Keratinocyte (primary cell): Measurements from ENCODE around the gene SACM1L. TPM values are rescaled to one million over a fixed set of nuclear protein-coding genes. Genes with fewer than 3 reads are reported as not detected.
"Not testable (repeated sequence)": the region's sequence is repeated elsewhere in the genome, so short reads cannot be mapped to it uniquely, and the experiment has no call there.

Experiments
- DNase-seq: peaks from one replicate; pipeline ENCODE4 v3.0.0-alpha.2; 2011; ENCODE audit warnings: low read depth, missing footprints, low spot score
- FAIRE-seq: peaks from 2 replicates; lab custom pipeline; 2011; peaks lifted over from hg19 to GRCh38; lab: Jason Lieb, UNC
- H2AFZ ChIP-seq: 2 replicates; pipeline ENCODE4 v1.6.0; 2012; ENCODE audit warnings: low read length, control low read depth, inconsistent platforms; ENCODE audit not compliant: control insufficient read depth
- H3K27ac ChIP-seq: 2 replicates; pipeline ENCODE4 v1.5.1; 2011; ENCODE audit warnings: low read length; ENCODE audit not compliant: control insufficient read depth, insufficient read depth
- H3K27me3 ChIP-seq: 3 replicates; pipeline ENCODE4 v1.6.0; 2011; ENCODE audit warnings: low read length; ENCODE audit not compliant: control insufficient read depth, insufficient read depth; ENCODE audit errors: extremely low read depth
- H3K36me3 ChIP-seq, 2 experiments: 2 replicates in 1 of 2; 3 replicates in 1 of 2; pipeline ENCODE4 v1.5.1; 2011; ENCODE audit warnings: low read length in 2 of 2, mild to moderate bottlenecking in 1 of 2; ENCODE audit not compliant: control insufficient read depth in 2 of 2, insufficient read depth in 2 of 2; ENCODE audit errors: extremely low read depth in 1 of 2
- H3K4me1 ChIP-seq: 3 replicates; pipeline ENCODE4 v1.5.1; 2011; ENCODE audit warnings: low read length; ENCODE audit not compliant: control insufficient read depth, insufficient read depth; ENCODE audit errors: extremely low read depth
- H3K4me2 ChIP-seq: 3 replicates; pipeline ENCODE4 v1.6.0; 2011; ENCODE audit warnings: low read depth, low read length; ENCODE audit not compliant: control insufficient read depth, insufficient read depth; ENCODE audit errors: extremely low read depth
- H3K4me3 ChIP-seq, 3 experiments: fragments of 200-600 bp in 1 of 3; sonication (generic) in 1 of 3; 2 replicates in 2 of 3; 3 replicates in 1 of 3; pipeline ENCODE4 v1.5.1; 2011 to 2016; ENCODE audit warnings: low read length in 3 of 3, mild to moderate bottlenecking in 3 of 3, control low read depth in 2 of 3, inconsistent platforms in 1 of 3, low read depth in 1 of 3, mixed read lengths in 1 of 3, mixed run types in 1 of 3, moderate library complexity in 1 of 3; ENCODE audit not compliant: control insufficient read depth in 2 of 3, insufficient read depth in 2 of 3; ENCODE audit errors: extremely low read depth in 1 of 3
- H3K79me2 ChIP-seq: 2 replicates; pipeline ENCODE4 v1.6.0; 2012; ENCODE audit warnings: low read length; ENCODE audit not compliant: control insufficient read depth, insufficient read depth
- H3K9ac ChIP-seq: 3 replicates; pipeline ENCODE4 v1.6.0; 2011; ENCODE audit warnings: low read length; ENCODE audit not compliant: control insufficient read depth, insufficient read depth; ENCODE audit errors: extremely low read depth
- H3K9me1 ChIP-seq: 3 replicates; pipeline ENCODE4 v1.6.0; 2011; ENCODE audit warnings: low read length; ENCODE audit not compliant: control insufficient read depth, insufficient read depth; ENCODE audit errors: extremely low read depth
- H3K9me3 ChIP-seq: 2 replicates; pipeline ENCODE4 v1.5.1; 2012; ENCODE audit warnings: low read depth, low read length; ENCODE audit not compliant: control insufficient read depth
- H4K20me1 ChIP-seq: 3 replicates; pipeline ENCODE4 v1.6.0; 2011; ENCODE audit warnings: low read length; ENCODE audit not compliant: control insufficient read depth, insufficient read depth; ENCODE audit errors: extremely low read depth
- EZH2 ChIP-seq: IDR thresholded peaks from one replicate; pipeline ENCODE4 v1.6.1; 2012; ENCODE audit warnings: inconsistent platforms, mild to moderate bottlenecking, low read length, moderate library complexity
- dilution Hi-C: fragments of 300-500 bp; cut with MboI; formaldehyde crosslinking; loops from one replicate; pipeline ENCODE4 v1.7.0; 2020; ENCODE audit warnings: low sequenced_read_pairs; ENCODE audit not compliant: extremely low pct_ligation_motif_present
- polyA plus RNA-seq, 5 experiments: library from polyadenylated mRNA; depleted of rRNA in 3 of 5; stranded (reverse) in 3 of 5; stranded (forward) in 1 of 5; unstranded in 1 of 5; fragments of >200 nt; gene quantifications; 1 replicate in 1 of 5; 2 replicates in 3 of 5; 3 replicates in 1 of 5; pipeline versions ENCODE4 v1.2.1 to v1.2.3, GENCODE V29; 2011 to 2012; ENCODE audit warnings: missing spikeins in 2 of 5, low read depth in 1 of 5, low replicate concordance in 1 of 5
- TF ChIP-seq, protein P1 (sequence below), 3 experiments: IDR thresholded peaks in 1 of 3; conservative IDR thresholded peaks in 1 of 3; optimal IDR thresholded peaks in 1 of 3; 2 replicates in 2 of 3; 3 replicates in 1 of 3; pipeline versions ENCODE3 to v1.5.1; 2011; ENCODE audit warnings: low read length in 3 of 3, mild to moderate bottlenecking in 3 of 3, moderate library complexity in 2 of 3, control low read depth in 1 of 3, inconsistent platforms in 1 of 3; ENCODE audit not compliant: insufficient read depth in 2 of 3; ENCODE audit errors: extremely low read depth in 1 of 3

SACM1L gene
- polyA plus RNA-seq, 1 donor (not counting 4 experiments of a cell fraction or from before 2014, with no cell fraction given) = 44.3 TPM

DNA sequence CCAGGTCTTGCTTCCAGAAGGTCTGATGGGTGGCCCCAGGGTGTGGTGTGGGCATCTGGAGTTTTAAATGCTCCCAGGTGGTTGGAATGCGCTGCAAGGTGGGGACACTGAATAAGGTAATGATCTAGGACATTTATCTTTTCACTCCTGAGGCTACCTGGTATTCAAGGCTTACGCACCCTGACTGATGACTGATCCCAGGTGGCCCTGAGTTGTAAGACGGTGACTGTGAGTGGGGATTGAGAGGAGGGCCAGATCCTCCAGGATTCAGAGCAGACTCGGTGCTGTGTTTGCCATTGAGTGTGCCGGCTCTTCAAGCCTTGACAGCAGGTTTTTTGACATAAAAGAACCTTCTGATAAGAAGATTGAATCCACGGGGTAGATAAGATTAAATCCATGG, 66.9 kb downstream of the SACM1L start:
- H3K79me2 ChIP-seq = no peaks in the 10 kb centered on the region
- H3K9ac ChIP-seq = no peak overlapping the region
- H3K27me3 ChIP-seq = no peaks in the 10 kb centered on the region
- H4K20me1 ChIP-seq = no peaks in the 10 kb centered on the region
- H3K27ac ChIP-seq = no peak overlapping the region
- H3K4me2 ChIP-seq = no peak overlapping the region
- no peak overlapping the region for H3K4me3 ChIP-seq
- H3K9me1 ChIP-seq = no peaks in the 10 kb centered on the region
- no peaks in the 10 kb centered on the region for H3K4me1 ChIP-seq
- dilution Hi-C loops = no loop called here
- no peak for DNase-seq
- TF ChIP-seq EZH2 = no peak
- TF ChIP-seq, protein P1, sequence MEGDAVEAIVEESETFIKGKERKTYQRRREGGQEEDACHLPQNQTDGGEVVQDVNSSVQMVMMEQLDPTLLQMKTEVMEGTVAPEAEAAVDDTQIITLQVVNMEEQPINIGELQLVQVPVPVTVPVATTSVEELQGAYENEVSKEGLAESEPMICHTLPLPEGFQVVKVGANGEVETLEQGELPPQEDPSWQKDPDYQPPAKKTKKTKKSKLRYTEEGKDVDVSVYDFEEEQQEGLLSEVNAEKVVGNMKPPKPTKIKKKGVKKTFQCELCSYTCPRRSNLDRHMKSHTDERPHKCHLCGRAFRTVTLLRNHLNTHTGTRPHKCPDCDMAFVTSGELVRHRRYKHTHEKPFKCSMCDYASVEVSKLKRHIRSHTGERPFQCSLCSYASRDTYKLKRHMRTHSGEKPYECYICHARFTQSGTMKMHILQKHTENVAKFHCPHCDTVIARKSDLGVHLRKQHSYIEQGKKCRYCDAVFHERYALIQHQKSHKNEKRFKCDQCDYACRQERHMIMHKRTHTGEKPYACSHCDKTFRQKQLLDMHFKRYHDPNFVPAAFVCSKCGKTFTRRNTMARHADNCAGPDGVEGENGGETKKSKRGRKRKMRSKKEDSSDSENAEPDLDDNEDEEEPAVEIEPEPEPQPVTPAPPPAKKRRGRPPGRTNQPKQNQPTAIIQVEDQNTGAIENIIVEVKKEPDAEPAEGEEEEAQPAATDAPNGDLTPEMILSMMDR (optimal IDR thresholded peaks at IDR 0.05 in 1 of 3, IDR thresholded peaks at IDR 0.05 in 1 of 3, conservative IDR thresholded peaks at IDR 0.05 in 1 of 3; ENCODE audit: extremely low read depth in 1 of 3, insufficient read depth in 2 of 3, low read length in 3 of 3) = no peak
- H2AFZ ChIP-seq = no peak overlapping the region
- H3K36me3 ChIP-seq = no peaks in the 10 kb centered on the region
- H3K9me3 ChIP-seq = no peaks in the 10 kb centered on the region
- FAIRE-seq = no peak

DNA sequence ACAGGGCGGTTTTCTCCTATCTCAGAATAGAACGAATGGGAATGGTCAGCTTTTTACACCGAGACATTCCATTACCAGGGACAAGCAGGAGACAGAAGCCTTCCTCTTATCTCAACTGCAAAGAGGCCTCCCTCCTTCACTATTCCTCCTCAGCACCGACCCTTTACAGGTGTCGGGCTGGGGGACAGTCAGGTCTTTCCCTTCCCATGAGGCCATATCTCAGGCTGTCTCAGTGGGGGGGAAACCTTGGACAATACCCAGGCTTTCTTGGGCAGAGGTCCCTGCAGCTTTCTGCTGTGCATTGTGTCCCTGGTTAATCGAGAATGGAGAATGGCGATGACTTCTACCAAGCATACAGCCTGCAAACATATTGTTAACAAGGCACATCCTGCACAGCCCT, 67.9 kb downstream of the SACM1L start:
- dilution Hi-C loops, H3K36me3 ChIP-seq, H3K4me2 ChIP-seq, DNase-seq, FAIRE-seq, H4K20me1 ChIP-seq, H3K9me1 ChIP-seq, H3K27ac ChIP-seq, H3K79me2 ChIP-seq, H3K9me3 ChIP-seq, H3K27me3 ChIP-seq, H2AFZ ChIP-seq, H3K4me3 ChIP-seq, H3K4me1 ChIP-seq, H3K9ac ChIP-seq: not testable (repeated sequence)

DNA sequence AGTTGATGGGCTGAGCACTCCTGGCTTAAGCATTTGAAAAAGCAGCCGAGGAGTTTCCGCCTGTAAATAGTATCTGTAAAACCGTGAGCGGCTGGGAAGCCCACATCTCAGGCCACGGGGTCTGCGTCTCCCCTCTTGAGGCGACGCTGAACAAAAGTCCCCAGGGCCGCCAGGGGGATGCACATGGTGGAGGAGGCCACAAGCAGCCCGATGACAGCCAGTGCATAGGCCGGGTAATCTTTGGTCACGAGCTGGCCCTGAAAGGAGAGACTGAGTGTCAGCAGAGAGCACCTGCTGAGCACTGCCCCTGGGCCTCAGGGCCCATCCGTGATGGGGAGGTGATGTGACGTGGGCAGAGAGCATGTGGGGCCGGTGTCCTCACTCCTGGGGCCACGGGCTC, 69.7 kb downstream of the SACM1L start:
- dilution Hi-C loops = no loop called here
- Histone ChIP-seq H3K27ac (no peak overlapping the region), H3K9me3 (no peaks in the 10 kb centered on the region), H3K4me2 (no peak overlapping the region), H3K36me3 (no peaks in the 10 kb centered on the region), H3K9me1 (no peaks in the 10 kb centered on the region), H3K27me3 (no peaks in the 10 kb centered on the region), H3K9ac (no peak overlapping the region), H3K79me2 (no peaks in the 10 kb centered on the region), H4K20me1 (no peaks in the 10 kb centered on the region), H3K4me1 (no peaks in the 10 kb centered on the region), H3K4me3 (no peak overlapping the region), H2AFZ (no peak overlapping the region)
- TF ChIP-seq, protein P1 (optimal IDR thresholded peaks at IDR 0.05 in 1 of 3, IDR thresholded peaks at IDR 0.05 in 1 of 3, conservative IDR thresholded peaks at IDR 0.05 in 1 of 3; ENCODE audit: extremely low read depth in 1 of 3, insufficient read depth in 2 of 3, low read length in 3 of 3) = no peak
- TF ChIP-seq EZH2 = no peak
- no peak for DNase-seq
- FAIRE-seq = no peak
